Tongue (tissue), 2 donors: ENCODE measurements around the gene CHCHD3. TPM values are rescaled to one million over a fixed set of nuclear protein-coding genes. Genes with fewer than 3 reads are reported as not detected.

Source experiments
- DNase-seq: peaks from one replicate; pipeline ENCODE4 v3.0.0-alpha.2; 2015
- total RNA-seq: library from RNA; depleted of rRNA; stranded (reverse); fragments of >200 nt; gene quantifications from one replicate; pipeline ENCODE4 v1.2.3, GENCODE V29; 2014

The CHCHD3 gene
- total RNA-seq, 1 donor from 2014 or later: 123 TPM

GRCh38 chr7:132861424-132861823 is 220.5 kb downstream of the CHCHD3 start:
- no peak for DNase-seq

GRCh38 chr7:132859199-132859598 is 222.7 kb downstream of the CHCHD3 start:
- no peak for DNase-seq

- no peak for DNase-seq
These were observed 223.1 kb downstream of the CHCHD3 start for GRCh38 chr7:132858760-132859159.

- no peak for DNase-seq
These were observed 223.6 kb downstream of the CHCHD3 start for GRCh38 chr7:132858251-132858650.

- DNase-seq: no peak
These were observed 224.2 kb downstream of the CHCHD3 start for GRCh38 chr7:132857703-132858102.

- no peak for DNase-seq
These were observed 224.9 kb downstream of the CHCHD3 start for GRCh38 chr7:132857031-132857430.

- DNase-seq: no peak
These were observed 225.5 kb downstream of the CHCHD3 start for GRCh38 chr7:132856416-132856815.

GRCh38 chr7:132855901-132856300 is 226.0 kb downstream of the CHCHD3 start:
- no peak for DNase-seq

GRCh38 chr7:132854238-132854637 is 227.7 kb downstream of the CHCHD3 start:
- no peak for DNase-seq

GRCh38 chr7:132847376-132847775 is 234.5 kb downstream of the CHCHD3 start:
- DNase-seq: no peak

- DNase-seq: no peak
These were observed 235.8 kb downstream of the CHCHD3 start for GRCh38 chr7:132846086-132846485.

- no peak for DNase-seq
These were observed 239.4 kb downstream of the CHCHD3 start for GRCh38 chr7:132842478-132842877.

GRCh38 chr7:132840199-132840598 is 241.7 kb downstream of the CHCHD3 start:
- no peak for DNase-seq

GRCh38 chr7:132838313-132838712 is 243.6 kb downstream of the CHCHD3 start:
- no peak for DNase-seq

- DNase-seq: no peak
These were observed 244.4 kb downstream of the CHCHD3 start for GRCh38 chr7:132837529-132837928.

GRCh38 chr7:132836746-132837145 is 245.1 kb downstream of the CHCHD3 start:
- no peak for DNase-seq

GRCh38 chr7:132830941-132831340 is 250.9 kb downstream of the CHCHD3 start:
- DNase-seq: peak; percentile 26

- no peak for DNase-seq
These were observed 253.4 kb downstream of the CHCHD3 start for GRCh38 chr7:132828502-132828901.

- DNase-seq: no peak
These were observed 255.7 kb downstream of the CHCHD3 start for GRCh38 chr7:132825932-132826835.

- no peak for DNase-seq
These were observed 256.7 kb downstream of the CHCHD3 start for GRCh38 chr7:132825222-132825621.

- DNase-seq: no peak
These were observed 262.2 kb downstream of the CHCHD3 start for GRCh38 chr7:132819648-132820047.

GRCh38 chr7:132817949-132818348 is 263.9 kb downstream of the CHCHD3 start:
- DNase-seq: no peak

GRCh38 chr7:132815696-132816311 is 266.1 kb downstream of the CHCHD3 start:
- no peak for DNase-seq

- no peak for DNase-seq
These were observed 266.8 kb downstream of the CHCHD3 start for GRCh38 chr7:132815130-132815529.
